Measurements from ENCODE around the gene RASGRF1. TPM values are rescaled to one million over a fixed set of nuclear protein-coding genes. Genes with fewer than 3 reads are reported as not detected.

Gene RASGRF1
- polyA plus RNA-seq, 1 donor (not counting 4 experiments of a cell fraction or from before 2014, with no cell fraction given), result 0.08 TPM

DNA sequence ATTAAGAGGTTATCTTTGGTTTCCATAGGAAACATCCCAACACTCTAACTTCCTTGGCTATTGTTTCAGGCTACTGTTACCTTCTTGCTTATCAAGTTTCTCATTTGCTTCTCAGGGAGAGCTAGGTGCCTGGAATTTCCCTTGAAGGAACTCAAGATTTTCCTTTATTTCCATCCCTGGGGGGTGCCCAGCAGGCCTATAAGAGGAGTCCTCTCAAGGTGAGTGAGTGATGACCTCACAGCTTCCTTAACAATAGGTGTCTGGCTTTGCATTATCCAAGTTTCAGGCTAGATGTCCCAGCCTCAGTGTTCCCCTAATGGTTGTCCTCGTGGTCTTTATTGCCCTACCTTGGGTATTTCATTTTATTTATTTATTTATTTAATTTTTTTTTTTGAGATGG lies 133.6 kb downstream of the RASGRF1 start:
- no peak for DNase-seq (ENCODE audit: low read depth, low spot score)
- dilution Hi-C loops (cut with MboI; ENCODE audit: extremely low pct_ligation_motif_present, low sequenced_read_pairs), result no loop called here
- Histone ChIP-seq H3K4me1 (ENCODE audit: control insufficient read depth, extremely low read depth, insufficient read depth, low read length) (peaks cover 6% of the 10 kb centered on the region), H3K9me1 (ENCODE audit: control insufficient read depth, extremely low read depth, insufficient read depth, low read length) (no peaks in the 10 kb centered on the region), H3K27ac (ENCODE audit: control insufficient read depth, insufficient read depth, low read length) (no peak overlapping the region), H3K27me3 (ENCODE audit: control insufficient read depth, extremely low read depth, insufficient read depth, low read length) (no peaks in the 10 kb centered on the region), H3K9me3 (ENCODE audit: control insufficient read depth, low read depth, low read length) (no peaks in the 10 kb centered on the region), H3K4me3 (ENCODE audit: control insufficient read depth in 2 of 3, extremely low read depth in 1 of 3, insufficient read depth in 2 of 3, low read depth in 1 of 3, low read length in 3 of 3) (no peak overlapping the region), H3K9ac (ENCODE audit: control insufficient read depth, extremely low read depth, insufficient read depth, low read length) (no peak overlapping the region), H3K4me2 (ENCODE audit: control insufficient read depth, extremely low read depth, insufficient read depth, low read depth, low read length) (no peak overlapping the region), H4K20me1 (ENCODE audit: control insufficient read depth, extremely low read depth, insufficient read depth, low read length) (no peaks in the 10 kb centered on the region), H2AFZ (ENCODE audit: control insufficient read depth, low read length) (no peak overlapping the region), H3K36me3 (ENCODE audit: control insufficient read depth in 2 of 2, extremely low read depth in 1 of 2, insufficient read depth in 2 of 2, low read length in 2 of 2) (no peaks in the 10 kb centered on the region), H3K79me2 (ENCODE audit: control insufficient read depth, insufficient read depth, low read length) (no peaks in the 10 kb centered on the region)
- FAIRE-seq, result no peak
- TF ChIP-seq EZH2 (IDR thresholded peaks at IDR 0.05; ENCODE audit: low read length), result no peak
- TF ChIP-seq, protein P1, sequence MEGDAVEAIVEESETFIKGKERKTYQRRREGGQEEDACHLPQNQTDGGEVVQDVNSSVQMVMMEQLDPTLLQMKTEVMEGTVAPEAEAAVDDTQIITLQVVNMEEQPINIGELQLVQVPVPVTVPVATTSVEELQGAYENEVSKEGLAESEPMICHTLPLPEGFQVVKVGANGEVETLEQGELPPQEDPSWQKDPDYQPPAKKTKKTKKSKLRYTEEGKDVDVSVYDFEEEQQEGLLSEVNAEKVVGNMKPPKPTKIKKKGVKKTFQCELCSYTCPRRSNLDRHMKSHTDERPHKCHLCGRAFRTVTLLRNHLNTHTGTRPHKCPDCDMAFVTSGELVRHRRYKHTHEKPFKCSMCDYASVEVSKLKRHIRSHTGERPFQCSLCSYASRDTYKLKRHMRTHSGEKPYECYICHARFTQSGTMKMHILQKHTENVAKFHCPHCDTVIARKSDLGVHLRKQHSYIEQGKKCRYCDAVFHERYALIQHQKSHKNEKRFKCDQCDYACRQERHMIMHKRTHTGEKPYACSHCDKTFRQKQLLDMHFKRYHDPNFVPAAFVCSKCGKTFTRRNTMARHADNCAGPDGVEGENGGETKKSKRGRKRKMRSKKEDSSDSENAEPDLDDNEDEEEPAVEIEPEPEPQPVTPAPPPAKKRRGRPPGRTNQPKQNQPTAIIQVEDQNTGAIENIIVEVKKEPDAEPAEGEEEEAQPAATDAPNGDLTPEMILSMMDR (optimal IDR thresholded peaks at IDR 0.05 in 1 of 3, IDR thresholded peaks at IDR 0.05 in 1 of 3, conservative IDR thresholded peaks at IDR 0.05 in 1 of 3; ENCODE audit: extremely low read depth in 1 of 3, insufficient read depth in 2 of 3, low read length in 3 of 3), result no peak

DNA sequence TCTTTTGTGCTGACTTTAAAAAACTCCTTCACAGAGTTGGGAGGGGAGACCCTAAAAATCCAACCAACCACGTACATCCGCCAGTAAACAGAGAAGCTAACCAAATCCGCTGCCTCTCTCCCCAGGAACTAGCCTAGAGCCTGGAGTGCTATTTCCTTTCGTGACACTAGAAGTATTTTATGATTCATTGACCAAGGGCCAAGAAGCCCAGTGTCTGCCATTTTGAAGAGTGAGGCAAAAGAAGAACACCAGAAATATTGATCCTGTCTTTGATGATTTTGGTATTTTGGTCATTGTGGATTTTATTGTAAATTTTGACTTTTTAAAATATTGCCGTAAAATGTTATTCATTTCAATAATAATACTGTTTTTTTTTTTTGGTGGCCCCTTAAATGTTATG lies 135.2 kb downstream of the RASGRF1 start:
- TF ChIP-seq EZH2 (IDR thresholded peaks at IDR 0.05; ENCODE audit: low read length), result no peak
- TF ChIP-seq, protein P1 (optimal IDR thresholded peaks at IDR 0.05 in 1 of 3, IDR thresholded peaks at IDR 0.05 in 1 of 3, conservative IDR thresholded peaks at IDR 0.05 in 1 of 3; ENCODE audit: extremely low read depth in 1 of 3, insufficient read depth in 2 of 3, low read length in 3 of 3), result no peak
- DNase-seq (ENCODE audit: low read depth, low spot score) (no peak), FAIRE-seq (no peak)
- Histone ChIP-seq H3K4me3 (ENCODE audit: control insufficient read depth in 2 of 3, extremely low read depth in 1 of 3, insufficient read depth in 2 of 3, low read depth in 1 of 3, low read length in 3 of 3) (no peak overlapping the region), H3K79me2 (ENCODE audit: control insufficient read depth, insufficient read depth, low read length) (no peaks in the 10 kb centered on the region), H3K36me3 (ENCODE audit: control insufficient read depth in 2 of 2, extremely low read depth in 1 of 2, insufficient read depth in 2 of 2, low read length in 2 of 2) (no peaks in the 10 kb centered on the region), H3K27ac (ENCODE audit: control insufficient read depth, insufficient read depth, low read length) (no peak overlapping the region), H4K20me1 (ENCODE audit: control insufficient read depth, extremely low read depth, insufficient read depth, low read length) (no peaks in the 10 kb centered on the region), H2AFZ (ENCODE audit: control insufficient read depth, low read length) (no peak overlapping the region), H3K9ac (ENCODE audit: control insufficient read depth, extremely low read depth, insufficient read depth, low read length) (no peak overlapping the region), H3K9me3 (ENCODE audit: control insufficient read depth, low read depth, low read length) (no peaks in the 10 kb centered on the region), H3K4me1 (ENCODE audit: control insufficient read depth, extremely low read depth, insufficient read depth, low read length) (peaks cover 18% of the 10 kb centered on the region), H3K9me1 (ENCODE audit: control insufficient read depth, extremely low read depth, insufficient read depth, low read length) (peaks cover 2% of the 10 kb centered on the region), H3K4me2 (ENCODE audit: control insufficient read depth, extremely low read depth, insufficient read depth, low read depth, low read length) (no peak overlapping the region), H3K27me3 (ENCODE audit: control insufficient read depth, extremely low read depth, insufficient read depth, low read length) (no peaks in the 10 kb centered on the region)
- dilution Hi-C loops (cut with MboI; ENCODE audit: extremely low pct_ligation_motif_present, low sequenced_read_pairs), result no loop called here
